H1 (cell line): ENCODE results near the gene SRRM3. TPM values are rescaled to one million over a fixed set of nuclear protein-coding genes. Genes with fewer than 3 reads are reported as not detected.
A peak's percentile ranks its signal among the peaks of the same experiment; 100 is the strongest.

Experiments
- ASH2L ChIP-seq: fragments of 200-600, 300-600 bp; sonication (generic); IDR thresholded peaks from one replicate; pipeline ENCODE4 v1.7.1; 2017; ENCODE audit warnings: low read length
- ATF3 ChIP-seq: IDR thresholded peaks from 2 replicates; pipeline ENCODE4 v1.6.1; 2011; ENCODE audit warnings: low read depth, mild to moderate bottlenecking, low read length; ENCODE audit not compliant: insufficient read depth
- BACH1 ChIP-seq: IDR thresholded peaks from 2 replicates; pipeline ENCODE4 v1.6.1; 2012; ENCODE audit warnings: low read length, improper control_type of control experiment
- EZH2 ChIP-seq: fragments of 200-600 bp; sonication (generic); IDR thresholded peaks from 2 replicates; pipeline ENCODE4 v1.7.1; 2012; ENCODE audit warnings: low read depth, mild to moderate bottlenecking, moderate library complexity, low read length, inconsistent platforms; ENCODE audit not compliant: severe bottlenecking
- HDAC2 ChIP-seq, 2 experiments: fragments of 300-600 bp in 1 of 2; sonication (generic) in 1 of 2; IDR thresholded peaks; 2 replicates each; pipeline ENCODE4 v1.6.1; 2011 to 2012; ENCODE audit warnings: low read depth in 2 of 2, low read length in 2 of 2, mild to moderate bottlenecking in 2 of 2, moderate library complexity in 2 of 2, borderline replicate concordance in 1 of 2, inconsistent platforms in 1 of 2
- KDM1A ChIP-seq: fragments of 200-600, 300-600 bp; sonication (generic); IDR thresholded peaks from 2 replicates; pipeline ENCODE4 v1.7.1; 2016; ENCODE audit warnings: mild to moderate bottlenecking, low read length, borderline replicate concordance
- KDM5A ChIP-seq: fragments of 200-600 bp; IDR thresholded peaks from 2 replicates; pipeline ENCODE4 v1.7.1; 2012; ENCODE audit warnings: mild to moderate bottlenecking, low read length, inconsistent platforms, mixed read lengths
- MAFK ChIP-seq: IDR thresholded peaks from 2 replicates; pipeline ENCODE4 v1.6.1; 2012; ENCODE audit warnings: low read depth, mild to moderate bottlenecking, improper control_type of control experiment, low read length
- POLR2A ChIP-seq, 2 experiments: IDR thresholded peaks; 1 replicate in 1 of 2; 2 replicates in 1 of 2; pipeline ENCODE4 v1.6.1; 2011; ENCODE audit warnings: low read depth in 2 of 2, low read length in 2 of 2, mild to moderate bottlenecking in 2 of 2; ENCODE audit errors: control extremely low read depth in 1 of 2
- RBBP5 ChIP-seq: IDR thresholded peaks from 2 replicates; pipeline ENCODE4 v1.7.1; 2012; ENCODE audit warnings: low read depth, mild to moderate bottlenecking, inconsistent platforms, low read length, moderate library complexity, borderline replicate concordance
- SIN3A ChIP-seq, 2 experiments: IDR thresholded peaks in 1 of 2; conservative IDR thresholded peaks in 1 of 2; 2 replicates each; pipeline ENCODE4 v1.6.1; 2011 to 2012; ENCODE audit warnings: low read length in 2 of 2, improper control_type of control experiment in 1 of 2, low read depth in 1 of 2, mild to moderate bottlenecking in 1 of 2
- TAF1 ChIP-seq: IDR thresholded peaks from 2 replicates; pipeline ENCODE4 v1.6.1; 2011; ENCODE audit warnings: mild to moderate bottlenecking, low read depth, low read length
- polyA plus RNA-seq, 7 experiments: library from polyadenylated mRNA; depleted of rRNA in 3 of 7; stranded (reverse) in 5 of 7; unstranded in 2 of 7; fragments of >200 nt in 5 of 7; fragments of 200-250 nt in 2 of 7; gene quantifications; 1 replicate in 5 of 7; 2 replicates in 1 of 7; 4 replicates in 1 of 7; pipeline versions ENCODE4 v1.2.1 to v1.2.3, GENCODE V29; 2011 to 2013; ENCODE audit warnings: missing spikeins in 2 of 7, mixed read lengths in 2 of 7
- total RNA-seq: library from RNA; stranded (reverse); fragmentation: NEBNext Ultra II Directional; extraction: Animal tissue kit (Norgen Biotek cat#: 25700); gene quantifications from 2 replicates; pipeline ENCODE4 v1.2.1, GENCODE V29; 2021

The SRRM3 gene
- total and polyA plus RNA-seq, 2 of the 8 experiments (the other 6 are each of a cell fraction or from before 2014, with no cell fraction given), result 10.4 to 17.4 TPM

DNA sequence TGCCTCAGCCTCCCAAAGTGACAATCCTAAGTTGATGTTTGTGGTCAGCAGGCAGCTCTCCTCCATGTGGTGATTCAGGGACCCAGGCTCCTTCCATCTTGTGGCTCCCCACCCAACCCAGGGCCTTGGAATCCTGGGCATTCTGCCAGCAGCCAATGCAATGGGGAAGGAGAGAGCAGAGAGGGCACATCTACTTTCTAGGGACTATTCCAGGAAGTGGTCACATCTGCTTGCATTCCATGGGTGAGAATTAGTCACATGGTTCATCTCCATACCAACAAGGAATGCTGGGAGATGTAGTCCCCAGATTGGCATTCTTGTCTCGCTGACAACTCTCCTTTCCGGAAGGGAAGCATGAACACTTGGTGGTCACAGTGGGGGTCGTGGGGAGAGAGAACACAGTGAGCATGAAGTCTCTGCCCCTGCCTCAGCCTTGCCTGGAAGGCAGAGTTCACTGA is 9.9 kb upstream of the SRRM3 start (continued):
- TF ChIP-seq ASH2L (no peak), HDAC2 (IDR thresholded peaks at IDR 0.05; ENCODE audit: borderline replicate concordance in 1 of 2, low read depth in 2 of 2, low read length in 2 of 2) (no peak), TAF1 (peak; percentile 70), SIN3A (conservative IDR thresholded peaks at IDR 0.05 in 1 of 2, IDR thresholded peaks at IDR 0.05 in 1 of 2; ENCODE audit: low read depth in 1 of 2, low read length in 2 of 2) (peak in 1 of 2 experiments; percentile 72; a peak in 2 of 4 replicates), RBBP5 (no peak), ATF3 (0 out of 2 replicates have a peak, but pooled peaks have one; percentile 68), BACH1 (no peak), POLR2A (IDR thresholded peaks at IDR 0.05; ENCODE audit: control extremely low read depth in 1 of 2, low read depth in 2 of 2, low read length in 2 of 2) (peak in 1 of 2 experiments; percentile 46; a peak in 1 of 3 replicates), KDM5A (no peak), MAFK (no peak), KDM1A (0 out of 2 replicates have a peak, but pooled peaks have one; percentile 19), EZH2 (no peak)
